ENCODE measurements around the gene MAGI3. TPM values are rescaled to one million over a fixed set of nuclear protein-coding genes. Genes with fewer than 3 reads are reported as not detected.

The MAGI3 gene
- polyA plus RNA-seq, 4 donors, result 6.8 to 39.4 (median 12.8) TPM

GRCh38 chr1:113392541-113393128, 2.3 kb downstream of the MAGI3 start:
- no peaks in the 10 kb centered on the region for H3K36me3 ChIP-seq (ENCODE audit: control insufficient read depth in 3 of 3, insufficient read depth in 2 of 3, low read depth in 1 of 3, low read length in 3 of 3)
- FAIRE-seq (no peak), DNase-seq (peak; percentile 15 to 20)
- 14 to 34% (median 34%) methylated on average over 3 of the region's 3 CpGs for WGBS, 3 donors
- H3K27ac ChIP-seq (ENCODE audit: low read depth in 1 of 3, low read length in 2 of 3), result peak overlapping the region in 1 of 3 donors; percentile 90
- peak overlapping the region; percentile 11 to 99 (median 98) for H3K4me3 ChIP-seq (ENCODE audit: low read depth in 1 of 3, low read length in 3 of 3)
- H3K27me3 ChIP-seq (ENCODE audit: control insufficient read depth in 3 of 3, insufficient read depth in 3 of 3, low read length in 3 of 3), result no peaks in the 10 kb centered on the region
- no peaks in the 10 kb centered on the region for H3K9me3 ChIP-seq (ENCODE audit: control insufficient read depth in 2 of 2, insufficient read depth in 1 of 2, low read depth in 1 of 2, low read length in 1 of 2)
- H3K4me1 ChIP-seq (ENCODE audit: control insufficient read depth in 3 of 3, insufficient read depth in 2 of 3, low read depth in 1 of 3, low read length in 2 of 3), result peaks cover 0 to 6% (median 0%) of the 10 kb centered on the region in 3 donors

GRCh38 chr1:113394043-113394862, 3.9 kb downstream of the MAGI3 start:
- peak; percentile 65 for FAIRE-seq
- H3K4me3 ChIP-seq (ENCODE audit: low read depth in 1 of 3, low read length in 3 of 3), result peak overlapping the region in 2 of 3 donors; percentile 32 to 34
- peaks cover 0 to 3% (median 0%) of the 10 kb centered on the region in 3 donors for H3K4me1 ChIP-seq (ENCODE audit: control insufficient read depth in 3 of 3, insufficient read depth in 2 of 3, low read depth in 1 of 3, low read length in 2 of 3)
- no peaks in the 10 kb centered on the region for H3K27me3 ChIP-seq (ENCODE audit: control insufficient read depth in 3 of 3, insufficient read depth in 3 of 3, low read length in 3 of 3)
- WGBS, 3 donors, result 10 to 65% (median 29%) methylated on average over 4 of the region's 4 CpGs
- DNase-seq, result peak; percentile 88 to 89
- H3K27ac ChIP-seq (ENCODE audit: low read depth in 1 of 3, low read length in 2 of 3), result peak overlapping the region in 2 of 3 donors; percentile 64 to 82
- no peaks in the 10 kb centered on the region for H3K36me3 ChIP-seq (ENCODE audit: control insufficient read depth in 3 of 3, insufficient read depth in 2 of 3, low read depth in 1 of 3, low read length in 3 of 3)
- no peaks in the 10 kb centered on the region for H3K9me3 ChIP-seq (ENCODE audit: control insufficient read depth in 2 of 2, insufficient read depth in 1 of 2, low read depth in 1 of 2, low read length in 1 of 2)

- Histone ChIP-seq H3K9me3 (ENCODE audit: control insufficient read depth in 2 of 2, insufficient read depth in 1 of 2, low read depth in 1 of 2, low read length in 1 of 2) (no peaks in the 10 kb centered on the region), H3K4me1 (ENCODE audit: control insufficient read depth in 3 of 3, insufficient read depth in 2 of 3, low read depth in 1 of 3, low read length in 2 of 3) (peaks cover 0 to 3% (median 0%) of the 10 kb centered on the region in 3 donors), H3K4me3 (ENCODE audit: low read depth in 1 of 3, low read length in 3 of 3) (peak overlapping the region in 1 of 3 donors; percentile 23), H3K36me3 (ENCODE audit: control insufficient read depth in 3 of 3, insufficient read depth in 2 of 3, low read depth in 1 of 3, low read length in 3 of 3) (no peaks in the 10 kb centered on the region), H3K27ac (ENCODE audit: low read depth in 1 of 3, low read length in 2 of 3) (peak overlapping the region in 1 of 3 donors; percentile 82), H3K27me3 (ENCODE audit: control insufficient read depth in 3 of 3, insufficient read depth in 3 of 3, low read length in 3 of 3) (no peaks in the 10 kb centered on the region)
- DNase-seq, result no peak
- 90 to 93% (median 91%) methylated on average over 1 of the region's 1 CpG for WGBS, 3 donors
- FAIRE-seq, result no peak
Observed at GRCh38 chr1:113394863-113395259, 4.5 kb downstream of the MAGI3 start.

- Histone ChIP-seq H3K27me3 (ENCODE audit: control insufficient read depth in 3 of 3, insufficient read depth in 3 of 3, low read length in 3 of 3) (no peaks in the 10 kb centered on the region), H3K9me3 (ENCODE audit: control insufficient read depth in 2 of 2, insufficient read depth in 1 of 2, low read depth in 1 of 2, low read length in 1 of 2) (no peaks in the 10 kb centered on the region), H3K4me1 (ENCODE audit: control insufficient read depth in 3 of 3, insufficient read depth in 2 of 3, low read depth in 1 of 3, low read length in 2 of 3) (peaks cover 0 to 4% (median 0%) of the 10 kb centered on the region in 3 donors), H3K27ac (ENCODE audit: low read depth in 1 of 3, low read length in 2 of 3) (no peak overlapping the region), H3K36me3 (ENCODE audit: control insufficient read depth in 3 of 3, insufficient read depth in 2 of 3, low read depth in 1 of 3, low read length in 3 of 3) (no peaks in the 10 kb centered on the region), H3K4me3 (ENCODE audit: low read depth in 1 of 3, low read length in 3 of 3) (no peak overlapping the region)
- FAIRE-seq, result no peak
- no peak for DNase-seq
- WGBS, 3 donors, result 78 to 90% (median 84%) methylated on average over 2 of the region's 2 CpGs
Observed at GRCh38 chr1:113396102-113396501, 5.8 kb downstream of the MAGI3 start.

- peak; percentile 36 to 61 for DNase-seq
Observed at GRCh38 chr1:113396585-113396984, 6.3 kb downstream of the MAGI3 start.

GRCh38 chr1:113399062-113399583, 8.8 kb downstream of the MAGI3 start:
- 75 to 87% (median 78%) methylated on average over 5 of the region's 5 CpGs for WGBS, 3 donors
- Histone ChIP-seq H3K27me3 (ENCODE audit: control insufficient read depth in 3 of 3, insufficient read depth in 3 of 3, low read length in 3 of 3) (no peaks in the 10 kb centered on the region), H3K36me3 (ENCODE audit: control insufficient read depth in 3 of 3, insufficient read depth in 2 of 3, low read depth in 1 of 3, low read length in 3 of 3) (peaks cover 0 to 2% (median 0%) of the 10 kb centered on the region in 3 donors), H3K27ac (ENCODE audit: low read depth in 1 of 3, low read length in 2 of 3) (no peak overlapping the region), H3K9me3 (ENCODE audit: control insufficient read depth in 2 of 2, insufficient read depth in 1 of 2, low read depth in 1 of 2, low read length in 1 of 2) (no peaks in the 10 kb centered on the region), H3K4me1 (ENCODE audit: control insufficient read depth in 3 of 3, insufficient read depth in 2 of 3, low read depth in 1 of 3, low read length in 2 of 3) (peaks cover 0 to 6% (median 3%) of the 10 kb centered on the region in 3 donors), H3K4me3 (ENCODE audit: low read depth in 1 of 3, low read length in 3 of 3) (no peak overlapping the region)
- DNase-seq (no peak), FAIRE-seq (no peak)

More at GRCh38 chr1:113396585-113396984, 6.3 kb downstream of the MAGI3 start:
- Histone ChIP-seq H3K27ac (ENCODE audit: low read depth in 1 of 3, low read length in 2 of 3) (no peak overlapping the region), H3K36me3 (ENCODE audit: control insufficient read depth in 3 of 3, insufficient read depth in 2 of 3, low read depth in 1 of 3, low read length in 3 of 3) (no peaks in the 10 kb centered on the region), H3K9me3 (ENCODE audit: control insufficient read depth in 2 of 2, insufficient read depth in 1 of 2, low read depth in 1 of 2, low read length in 1 of 2) (no peaks in the 10 kb centered on the region), H3K4me3 (ENCODE audit: low read depth in 1 of 3, low read length in 3 of 3) (no peak overlapping the region), H3K27me3 (ENCODE audit: control insufficient read depth in 3 of 3, insufficient read depth in 3 of 3, low read length in 3 of 3) (no peaks in the 10 kb centered on the region), H3K4me1 (ENCODE audit: control insufficient read depth in 3 of 3, insufficient read depth in 2 of 3, low read depth in 1 of 3, low read length in 2 of 3) (peaks cover 0 to 6% (median 1%) of the 10 kb centered on the region in 3 donors)
- 43 to 81% (median 60%) methylated on average over 3 of the region's 3 CpGs for WGBS, 3 donors
- no peak for FAIRE-seq

- 48 to 57% (median 50%) methylated on average over 4 of the region's 4 CpGs for WGBS, 3 donors
- Histone ChIP-seq H3K4me1 (ENCODE audit: control insufficient read depth in 3 of 3, insufficient read depth in 2 of 3, low read depth in 1 of 3, low read length in 2 of 3) (peaks cover 0 to 6% (median 3%) of the 10 kb centered on the region in 3 donors), H3K27me3 (ENCODE audit: control insufficient read depth in 3 of 3, insufficient read depth in 3 of 3, low read length in 3 of 3) (no peaks in the 10 kb centered on the region), H3K36me3 (ENCODE audit: control insufficient read depth in 3 of 3, insufficient read depth in 2 of 3, low read depth in 1 of 3, low read length in 3 of 3) (peaks cover 0 to 5% (median 2%) of the 10 kb centered on the region in 3 donors), H3K27ac (ENCODE audit: low read depth in 1 of 3, low read length in 2 of 3) (no peak overlapping the region), H3K9me3 (ENCODE audit: control insufficient read depth in 2 of 2, insufficient read depth in 1 of 2, low read depth in 1 of 2, low read length in 1 of 2) (no peaks in the 10 kb centered on the region), H3K4me3 (ENCODE audit: low read depth in 1 of 3, low read length in 3 of 3) (no peak overlapping the region)
- FAIRE-seq, result no peak
- no peak for DNase-seq
Observed at GRCh38 chr1:113401067-113401466, 10.8 kb downstream of the MAGI3 start.

GRCh38 chr1:113401728-113402127, 11.4 kb downstream of the MAGI3 start:
- Histone ChIP-seq H3K9me3 (ENCODE audit: control insufficient read depth in 2 of 2, insufficient read depth in 1 of 2, low read depth in 1 of 2, low read length in 1 of 2) (no peaks in the 10 kb centered on the region), H3K4me1 (ENCODE audit: control insufficient read depth in 3 of 3, insufficient read depth in 2 of 3, low read depth in 1 of 3, low read length in 2 of 3) (peaks cover 0 to 6% (median 3%) of the 10 kb centered on the region in 3 donors), H3K27ac (ENCODE audit: low read depth in 1 of 3, low read length in 2 of 3) (no peak overlapping the region), H3K4me3 (ENCODE audit: low read depth in 1 of 3, low read length in 3 of 3) (no peak overlapping the region), H3K36me3 (ENCODE audit: control insufficient read depth in 3 of 3, insufficient read depth in 2 of 3, low read depth in 1 of 3, low read length in 3 of 3) (peaks cover 0 to 5% (median 2%) of the 10 kb centered on the region in 3 donors), H3K27me3 (ENCODE audit: control insufficient read depth in 3 of 3, insufficient read depth in 3 of 3, low read length in 3 of 3) (no peaks in the 10 kb centered on the region)
- 83 to 86% (median 85%) methylated on average over 3 of the region's 3 CpGs for WGBS, 3 donors
- no peak for FAIRE-seq
- no peak for DNase-seq
